Osteocyte (in vitro differentiated cells): Measurements from ENCODE around the gene IFT57. TPM values are rescaled to one million over a fixed set of nuclear protein-coding genes. Genes with fewer than 3 reads are reported as not detected.

Source experiments
- DNase-seq: peaks from one replicate; pipeline ENCODE4 v3.0.0; 2021; ENCODE audit warnings: mixed read lengths; ENCODE audit not compliant: unreplicated experiment; ENCODE audit errors: extremely low spot score
- H3K27ac Mint-ChIP-seq: one replicate; pipeline ENCODE4 v1.8.0; 2021; ENCODE audit warnings: mild to moderate bottlenecking, mixed read lengths; ENCODE audit not compliant: unreplicated experiment
- H3K27me3 Mint-ChIP-seq: one replicate; pipeline ENCODE4 v1.8.0; 2021; ENCODE audit warnings: mixed read lengths; ENCODE audit not compliant: unreplicated experiment
- H3K36me3 Mint-ChIP-seq: one replicate; pipeline ENCODE4 v1.8.0; 2021; ENCODE audit warnings: mixed read lengths; ENCODE audit not compliant: unreplicated experiment
- H3K4me1 Mint-ChIP-seq: one replicate; pipeline ENCODE4 v1.8.0; 2021; ENCODE audit warnings: mixed read lengths; ENCODE audit not compliant: unreplicated experiment
- H3K4me3 Mint-ChIP-seq: one replicate; pipeline ENCODE4 v1.8.0; 2021; ENCODE audit warnings: mild to moderate bottlenecking, moderate library complexity, mixed read lengths; ENCODE audit not compliant: unreplicated experiment
- H3K9me3 Mint-ChIP-seq: one replicate; pipeline ENCODE4 v1.8.0; 2021; ENCODE audit warnings: mixed read lengths; ENCODE audit not compliant: unreplicated experiment
- CTCF ChIP-seq: fragments of 200-600 bp; sonication (generic); IDR thresholded peaks from 2 replicates; pipeline ENCODE4 v1.5.0; 2021; ENCODE audit warnings: antibody characterized with exemption, mild to moderate bottlenecking, moderate library complexity
- total RNA-seq: library from RNA; stranded (reverse); gene quantifications from 2 replicates; pipeline ENCODE4 v1.2.1, GENCODE V29; 2021

IFT57 gene
- total RNA-seq, 1 donor from 2014 or later = 32.2 TPM

DNA sequence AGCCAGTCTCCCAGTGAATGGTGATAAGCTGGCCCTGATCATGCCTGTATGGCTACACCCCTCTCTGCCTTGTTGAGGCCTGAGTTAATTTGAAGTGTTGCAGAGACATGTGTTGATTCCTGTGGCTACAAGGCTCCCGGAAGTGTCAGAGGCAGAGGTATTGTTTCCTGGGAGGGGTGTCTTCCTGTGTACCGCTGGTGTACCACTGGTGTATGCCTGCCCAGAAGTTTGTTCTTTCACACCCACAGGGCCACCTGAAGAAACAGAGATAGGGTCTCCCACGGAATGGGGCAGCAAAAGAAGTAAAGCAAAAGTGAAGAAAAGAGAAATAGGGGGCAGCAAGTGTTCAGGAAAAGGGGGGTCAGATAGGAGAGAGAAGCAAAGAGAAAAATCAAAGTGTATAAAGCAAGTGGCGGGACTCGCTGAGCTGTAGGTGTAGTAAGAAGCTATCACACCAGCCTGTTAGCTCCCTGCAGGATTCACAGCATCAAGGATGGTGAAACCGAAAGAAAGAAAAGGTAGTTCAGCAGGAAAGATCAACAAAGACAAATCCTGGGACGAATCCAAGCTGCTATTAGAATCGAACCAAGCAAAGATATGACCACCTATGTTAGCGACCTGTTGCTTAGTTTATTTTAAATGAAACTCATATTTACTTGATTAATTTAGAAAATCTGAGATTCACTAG is 94.8 kb downstream of the IFT57 start:
- Mint-ChIP-seq H3K27ac (no peak overlapping the region), H3K27me3 (no peaks in the 10 kb centered on the region), H3K36me3 (no peaks in the 10 kb centered on the region), H3K4me1 (peaks cover 19% of the 10 kb centered on the region), H3K9me3 (no peaks in the 10 kb centered on the region), H3K4me3 (no peak overlapping the region)
- no peak for TF ChIP-seq CTCF
- no peak for DNase-seq

DNA sequence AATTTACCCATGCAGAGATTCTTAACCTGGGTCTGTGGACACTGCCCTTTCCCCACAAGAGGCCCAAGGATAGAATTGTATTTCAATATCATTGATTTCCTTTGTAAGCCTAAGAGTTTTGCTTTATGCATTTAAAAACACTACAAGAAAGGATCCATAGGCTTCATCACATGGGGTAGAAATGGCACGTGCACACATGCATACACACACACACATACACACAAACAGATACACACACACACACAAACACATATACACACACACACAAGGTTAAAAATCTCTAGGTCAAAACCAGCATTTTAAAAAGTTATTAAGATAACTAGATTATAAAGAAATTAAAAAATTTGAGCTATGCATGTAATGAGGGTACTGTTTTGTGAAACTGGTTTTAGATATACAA is 95.9 kb downstream of the IFT57 start:
- peaks cover 8% of the 10 kb centered on the region for H3K4me1 Mint-ChIP-seq
- no peak overlapping the region for H3K27ac Mint-ChIP-seq
- no peaks in the 10 kb centered on the region for H3K9me3 Mint-ChIP-seq
- H3K4me3 Mint-ChIP-seq = no peak overlapping the region
- TF ChIP-seq CTCF = no peak
- no peaks in the 10 kb centered on the region for H3K36me3 Mint-ChIP-seq
- peaks cover 5% of the 10 kb centered on the region for H3K27me3 Mint-ChIP-seq
- no peak for DNase-seq

GRCh38 chr3:108125550-108126071 is 96.6 kb downstream of the IFT57 start:
- H3K9me3 Mint-ChIP-seq = no peaks in the 10 kb centered on the region
- DNase-seq = no peak
- peaks cover 10% of the 10 kb centered on the region for H3K27me3 Mint-ChIP-seq
- no peak overlapping the region for H3K4me3 Mint-ChIP-seq
- H3K27ac Mint-ChIP-seq = no peak overlapping the region
- TF ChIP-seq CTCF = no peak
- no peaks in the 10 kb centered on the region for H3K36me3 Mint-ChIP-seq
- peaks cover 1% of the 10 kb centered on the region for H3K4me1 Mint-ChIP-seq

- Mint-ChIP-seq H3K27me3 (peaks cover 10% of the 10 kb centered on the region), H3K27ac (no peak overlapping the region), H3K4me1 (no peaks in the 10 kb centered on the region), H3K36me3 (no peaks in the 10 kb centered on the region), H3K9me3 (no peaks in the 10 kb centered on the region), H3K4me3 (no peak overlapping the region)
- no peak for TF ChIP-seq CTCF
- DNase-seq = no peak
These were observed 97.1 kb downstream of the IFT57 start for GRCh38 chr3:108125153-108125543.

- no peak for TF ChIP-seq CTCF
- Mint-ChIP-seq H3K4me3 (no peak overlapping the region), H3K4me1 (no peaks in the 10 kb centered on the region), H3K27me3 (peaks cover 10% of the 10 kb centered on the region), H3K9me3 (peaks cover under 1% of the 10 kb centered on the region), H3K27ac (no peak overlapping the region), H3K36me3 (no peaks in the 10 kb centered on the region)
- no peak for DNase-seq
These were observed 97.7 kb downstream of the IFT57 start for GRCh38 chr3:108124337-108125152.
